Erythroblast (primary cell): Measurements from ENCODE around the gene DBI.

ENCODE experiments used
- GATA1 ChIP-seq: IDR thresholded peaks from 2 replicates; pipeline ENCODE4 v1.6.1; 2011; ENCODE audit warnings: low read depth, mild to moderate bottlenecking, control low read depth, low read length, moderate library complexity
- POLR2A ChIP-seq: IDR thresholded peaks from 2 replicates; pipeline ENCODE4 v1.6.1; 2011; ENCODE audit warnings: mild to moderate bottlenecking, low read length

GRCh38 chr2:119324685-119325270 is 42.0 kb upstream of the DBI start:
- TF ChIP-seq POLR2A: no peak
- no peak for TF ChIP-seq GATA1
